Fibroblast of mammary gland (primary cell): ENCODE data around the gene CDK7.

Source experiments
- DNase-seq: peaks from one replicate; pipeline ENCODE4 v3.0.0-alpha.2; 2010; ENCODE audit warnings: low read depth
- H3K4me3 ChIP-seq: 2 replicates; pipeline ENCODE4 v1.5.1; 2011; ENCODE audit warnings: low read depth, mild to moderate bottlenecking, low read length, moderate library complexity; ENCODE audit not compliant: control insufficient read depth
- TF ChIP-seq, protein P1 (sequence below): conservative IDR thresholded peaks from 2 replicates; pipeline ENCODE4 v1.5.1; 2011; ENCODE audit warnings: low read depth, low read length, inconsistent platforms; ENCODE audit not compliant: control insufficient read depth, insufficient read depth

Gene CDK7

DNA sequence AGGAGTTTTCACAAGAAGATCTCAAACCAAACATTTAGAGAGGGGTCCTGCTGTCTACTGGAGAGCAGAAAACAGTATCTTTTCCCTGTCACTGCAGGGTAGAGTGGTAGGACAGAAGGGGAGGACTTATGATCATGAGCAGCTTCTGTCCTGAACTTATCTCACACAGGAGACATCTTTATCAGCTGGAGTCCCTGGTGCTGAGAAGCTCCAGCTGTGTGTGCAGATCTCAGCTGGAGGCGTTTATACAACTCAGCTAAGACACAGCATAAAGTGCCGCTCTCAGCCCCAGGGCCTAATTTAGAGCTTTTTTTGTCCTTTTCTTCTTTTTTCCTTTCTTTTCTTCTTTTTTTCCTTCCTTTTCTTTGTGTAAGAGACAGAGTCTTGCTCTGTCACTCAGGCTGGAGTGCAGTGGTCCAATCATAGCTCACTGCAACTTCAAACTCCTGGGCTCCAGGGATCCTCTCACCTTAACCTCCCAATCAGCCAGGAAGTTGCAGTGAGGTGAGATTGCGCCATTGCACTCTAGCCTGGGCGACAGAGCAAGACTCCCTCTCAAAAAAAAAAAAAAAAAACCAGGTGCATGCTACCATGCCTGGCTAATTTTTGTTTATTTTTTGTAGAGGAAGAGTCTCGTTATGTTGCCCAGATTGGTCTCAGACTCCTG, 66.0 kb downstream of the CDK7 start:
- DNase-seq: no peak
- TF ChIP-seq, protein P1, sequence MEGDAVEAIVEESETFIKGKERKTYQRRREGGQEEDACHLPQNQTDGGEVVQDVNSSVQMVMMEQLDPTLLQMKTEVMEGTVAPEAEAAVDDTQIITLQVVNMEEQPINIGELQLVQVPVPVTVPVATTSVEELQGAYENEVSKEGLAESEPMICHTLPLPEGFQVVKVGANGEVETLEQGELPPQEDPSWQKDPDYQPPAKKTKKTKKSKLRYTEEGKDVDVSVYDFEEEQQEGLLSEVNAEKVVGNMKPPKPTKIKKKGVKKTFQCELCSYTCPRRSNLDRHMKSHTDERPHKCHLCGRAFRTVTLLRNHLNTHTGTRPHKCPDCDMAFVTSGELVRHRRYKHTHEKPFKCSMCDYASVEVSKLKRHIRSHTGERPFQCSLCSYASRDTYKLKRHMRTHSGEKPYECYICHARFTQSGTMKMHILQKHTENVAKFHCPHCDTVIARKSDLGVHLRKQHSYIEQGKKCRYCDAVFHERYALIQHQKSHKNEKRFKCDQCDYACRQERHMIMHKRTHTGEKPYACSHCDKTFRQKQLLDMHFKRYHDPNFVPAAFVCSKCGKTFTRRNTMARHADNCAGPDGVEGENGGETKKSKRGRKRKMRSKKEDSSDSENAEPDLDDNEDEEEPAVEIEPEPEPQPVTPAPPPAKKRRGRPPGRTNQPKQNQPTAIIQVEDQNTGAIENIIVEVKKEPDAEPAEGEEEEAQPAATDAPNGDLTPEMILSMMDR: no peak
- no peak overlapping the region for H3K4me3 ChIP-seq

DNA sequence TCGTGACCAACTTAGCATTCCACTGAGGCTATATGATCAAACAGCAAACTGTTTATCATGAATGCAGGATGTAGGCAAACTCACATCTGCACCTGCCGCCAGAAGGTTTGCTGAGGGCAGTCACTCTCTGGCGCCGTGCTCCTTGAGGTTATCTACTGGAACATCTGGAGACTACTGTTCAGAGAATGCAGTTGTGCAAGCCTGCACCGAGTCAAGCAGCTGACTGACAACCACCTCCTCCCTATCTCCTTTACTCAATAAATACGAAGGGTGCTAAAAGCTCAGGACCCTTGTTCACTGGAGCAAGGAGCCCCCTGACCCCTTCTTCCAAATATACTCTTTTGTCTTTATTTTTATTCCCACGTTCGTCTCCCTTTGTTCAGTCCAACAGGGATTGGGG, 70.8 kb downstream of the CDK7 start:
- no peak overlapping the region for H3K4me3 ChIP-seq
- TF ChIP-seq, protein P1: no peak
- no peak for DNase-seq

DNA sequence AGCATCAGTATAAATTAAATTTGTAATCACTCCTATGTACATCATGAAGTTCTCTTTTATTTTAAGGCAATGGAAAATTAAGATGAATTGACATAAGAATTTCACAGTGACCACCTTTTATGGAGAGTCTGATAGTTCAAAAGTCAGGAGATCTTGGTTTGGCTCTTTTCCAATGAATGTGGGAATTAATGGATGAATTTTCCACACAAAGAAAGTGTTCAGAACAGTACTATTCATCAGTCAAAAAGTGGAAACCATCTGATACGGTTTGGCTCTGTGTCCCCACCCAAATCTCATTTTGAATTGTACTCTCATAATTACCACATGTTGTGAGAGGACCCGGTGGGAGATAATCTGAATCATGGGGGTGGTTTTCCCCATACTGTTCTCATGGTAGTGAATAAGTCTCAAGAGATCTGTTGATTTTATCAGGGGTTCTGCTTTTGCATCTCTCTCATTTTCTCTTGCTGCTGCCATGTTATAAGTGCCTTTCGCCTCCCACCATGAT, 73.4 kb downstream of the CDK7 start:
- TF ChIP-seq, protein P1: no peak
- no peak overlapping the region for H3K4me3 ChIP-seq
- DNase-seq: no peak

DNA sequence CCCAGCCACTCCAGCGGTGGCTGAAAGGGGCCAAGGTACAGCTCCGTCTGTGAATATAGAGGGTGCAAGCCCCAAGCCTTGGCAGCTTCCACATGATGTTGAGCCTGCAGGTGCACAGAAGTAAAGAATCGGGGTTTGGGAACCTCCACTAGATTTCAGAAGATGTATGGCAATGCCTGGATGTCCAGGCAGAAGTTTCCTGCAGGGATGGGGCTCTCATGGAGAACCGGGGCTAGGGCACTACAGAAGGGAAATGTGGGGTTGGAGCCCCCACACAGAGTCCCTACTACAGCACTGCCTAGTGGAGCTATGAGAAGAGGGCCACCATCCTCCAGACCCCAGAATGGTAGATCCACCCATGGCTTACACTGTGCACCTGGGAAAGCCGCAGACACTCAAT, 74.7 kb downstream of the CDK7 start:
- TF ChIP-seq, protein P1: no peak
- no peak overlapping the region for H3K4me3 ChIP-seq
- DNase-seq: no peak

DNA sequence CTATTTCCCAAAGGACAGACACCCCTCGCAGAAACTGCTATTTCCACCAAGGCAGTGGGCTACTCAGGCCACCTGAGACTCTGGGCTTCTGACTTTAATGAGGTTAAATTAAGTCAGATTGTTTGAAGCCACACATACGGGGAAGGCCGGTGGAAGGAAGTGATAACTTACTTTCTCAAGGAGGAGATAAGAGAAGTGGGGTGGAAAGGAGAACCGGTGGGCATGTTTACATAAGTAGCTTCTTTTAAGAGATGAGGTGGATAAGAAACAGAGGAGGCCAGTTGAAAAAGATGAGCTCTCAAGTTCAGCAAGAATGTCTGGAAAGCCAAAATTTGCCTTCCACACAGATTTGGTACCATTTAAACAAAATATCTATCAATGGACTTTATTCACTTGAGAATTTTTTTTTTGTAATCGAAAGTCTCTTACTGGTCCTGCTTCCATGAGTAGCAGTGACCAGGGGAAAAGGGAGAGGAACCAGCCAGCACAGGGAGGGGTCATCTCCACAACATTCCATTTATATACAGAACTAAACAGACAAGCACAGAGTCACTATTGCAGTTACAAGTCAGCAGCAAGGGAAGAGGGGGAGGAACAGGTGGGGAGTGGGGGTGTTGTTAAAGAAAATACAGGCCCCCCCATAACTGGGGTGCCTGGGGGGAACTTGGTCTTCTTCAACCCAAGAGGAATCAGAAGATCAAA, 77.9 kb downstream of the CDK7 start:
- TF ChIP-seq, protein P1: no peak
- DNase-seq: no peak
- no peak overlapping the region for H3K4me3 ChIP-seq

DNA sequence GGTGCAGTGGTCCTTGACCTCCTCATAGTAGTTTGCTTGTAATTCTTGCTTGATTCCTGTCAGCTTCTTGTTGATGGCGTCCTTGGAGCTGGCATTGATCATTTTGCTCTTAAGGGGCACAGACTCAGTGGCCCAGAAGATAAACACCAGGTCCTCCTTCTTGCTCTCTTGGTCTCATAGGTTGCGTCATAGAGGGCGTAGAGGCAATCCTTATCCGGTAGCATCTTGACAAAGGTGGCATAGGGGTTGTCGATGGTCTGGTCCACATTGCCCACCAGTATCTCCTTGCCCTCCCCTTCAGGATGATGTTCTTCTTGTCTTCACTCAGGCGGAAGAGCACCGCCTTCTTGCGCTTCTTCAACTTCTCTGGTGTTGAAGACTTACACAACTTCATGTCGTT, 78.7 kb downstream of the CDK7 start:
- no peak for DNase-seq
- TF ChIP-seq, protein P1: no peak
- H3K4me3 ChIP-seq: no peak overlapping the region
